Vein endothelial cell (primary cell): ENCODE data around the gene TREX2. TPM values are rescaled to one million over a fixed set of nuclear protein-coding genes. Genes with fewer than 3 reads are reported as not detected.

Experiments
- small RNA-seq: library from RNA; depleted of rRNA; stranded (forward); fragments of <200 nt; gene quantifications from one replicate; pipeline ENCODE3, GENCODE V24; 2012
- total RNA-seq: library from RNA; depleted of rRNA; stranded (reverse); fragments of >200 nt; gene quantifications from 2 replicates; pipeline ENCODE4 v1.2.3, GENCODE V29; 2012

Gene TREX2, protein sequence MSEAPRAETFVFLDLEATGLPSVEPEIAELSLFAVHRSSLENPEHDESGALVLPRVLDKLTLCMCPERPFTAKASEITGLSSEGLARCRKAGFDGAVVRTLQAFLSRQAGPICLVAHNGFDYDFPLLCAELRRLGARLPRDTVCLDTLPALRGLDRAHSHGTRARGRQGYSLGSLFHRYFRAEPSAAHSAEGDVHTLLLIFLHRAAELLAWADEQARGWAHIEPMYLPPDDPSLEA
- 2.0 and 5.9 TPM in 2 replicates for total RNA-seq

DNA sequence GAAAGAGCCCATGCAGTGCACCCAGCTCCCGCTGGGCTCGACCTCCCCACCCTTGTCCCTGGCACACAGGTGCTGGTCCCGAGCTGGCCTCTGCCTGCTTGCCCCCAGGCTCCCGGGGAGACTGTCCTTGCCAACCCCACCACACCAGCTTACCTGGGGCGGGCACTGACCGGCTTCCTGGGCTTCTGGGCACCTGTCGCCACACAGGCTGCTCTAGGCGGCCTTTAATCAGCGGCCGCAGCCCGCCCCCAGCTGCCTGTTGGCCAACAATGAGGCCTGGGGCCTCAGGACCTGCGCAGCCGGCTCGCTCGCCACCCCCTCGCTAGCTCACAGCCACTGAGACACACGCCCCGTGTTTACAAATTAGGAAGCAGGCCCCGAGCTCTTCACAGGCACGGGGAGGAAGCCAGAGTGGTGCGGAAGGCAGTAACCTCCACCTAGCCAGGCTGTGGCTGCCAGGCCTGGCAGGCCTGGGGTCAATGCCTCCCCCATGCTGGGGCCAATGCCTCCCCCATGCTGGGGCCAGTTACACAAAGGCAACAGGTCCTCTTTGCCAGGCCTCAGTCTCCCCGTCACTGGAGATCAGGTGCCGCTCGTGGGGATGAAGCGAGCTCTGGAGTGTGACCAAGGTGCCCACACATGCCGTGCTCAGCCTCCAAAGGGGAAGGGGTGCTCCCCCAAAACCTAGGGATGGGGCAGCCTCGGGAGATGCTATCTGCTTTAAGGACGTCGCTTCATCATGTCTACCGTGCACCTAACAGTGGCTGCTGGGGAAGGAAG lies at the start of gene TREX2:
TREX2 (minus strand) TSS at position 201 of the 780 bp plus-strand sequence. CDS start 626 bp downstream, outside the sequence.

GRCh38 chrX:153494541-153495361 lies 48.9 kb upstream of the TREX2 start, which contains the start of gene BGN:
TSS of gene BGN (plus strand) at chrX:153494980. CDS start at chrX:153504632, 9,652 bp downstream.

DNA sequence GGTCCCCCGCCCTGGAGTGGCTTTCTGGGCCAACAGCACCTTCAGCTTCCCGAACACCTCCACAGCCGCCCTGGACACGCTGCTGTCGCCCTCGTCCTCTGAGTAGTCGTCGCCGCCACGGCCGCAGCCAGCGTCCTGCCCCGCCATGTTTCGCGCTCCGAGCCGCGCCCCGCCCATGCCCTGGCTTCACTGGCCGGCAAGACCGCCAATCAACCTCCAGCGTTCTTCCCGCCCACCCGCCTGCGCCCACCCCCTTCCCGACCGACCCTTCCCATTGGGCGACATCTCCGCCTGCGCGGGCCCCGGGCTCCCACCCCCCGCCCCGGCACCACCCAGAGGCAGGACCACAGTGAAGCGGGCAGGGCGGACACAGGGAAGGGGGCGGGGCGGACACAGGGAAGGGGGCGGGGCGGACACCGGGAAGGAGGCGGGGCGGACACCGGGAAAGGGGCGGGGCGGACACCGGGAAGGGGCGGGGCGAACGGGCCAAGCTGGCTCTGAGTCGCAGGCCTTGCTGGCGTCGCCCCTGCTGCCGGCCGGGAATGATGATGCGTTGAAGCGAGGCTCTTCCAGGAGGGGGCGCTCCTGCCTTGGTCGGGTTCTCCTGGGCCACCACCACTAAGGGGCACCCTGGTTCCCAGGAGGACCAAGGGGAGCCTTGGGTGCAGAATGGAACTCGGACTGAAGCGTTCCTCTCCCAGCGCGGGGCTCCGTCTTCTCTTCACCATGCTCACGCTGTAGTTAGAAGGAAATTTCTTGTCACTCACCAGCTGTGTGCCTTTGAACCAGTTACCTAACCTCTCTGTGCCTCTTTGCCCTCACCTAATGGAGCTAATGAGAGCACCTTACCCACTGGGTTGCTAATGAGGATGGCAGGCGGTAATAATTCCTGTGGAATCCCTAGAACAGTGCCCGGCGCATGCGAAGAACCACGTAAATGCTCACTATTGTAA lies 24.8 kb upstream of the TREX2 start, which contains the start of gene HAUS7:
HAUS7 (minus strand) TSS at position 166 of the 953 bp plus-strand sequence; CDS start at position 147, 19 bp downstream.

DNA sequence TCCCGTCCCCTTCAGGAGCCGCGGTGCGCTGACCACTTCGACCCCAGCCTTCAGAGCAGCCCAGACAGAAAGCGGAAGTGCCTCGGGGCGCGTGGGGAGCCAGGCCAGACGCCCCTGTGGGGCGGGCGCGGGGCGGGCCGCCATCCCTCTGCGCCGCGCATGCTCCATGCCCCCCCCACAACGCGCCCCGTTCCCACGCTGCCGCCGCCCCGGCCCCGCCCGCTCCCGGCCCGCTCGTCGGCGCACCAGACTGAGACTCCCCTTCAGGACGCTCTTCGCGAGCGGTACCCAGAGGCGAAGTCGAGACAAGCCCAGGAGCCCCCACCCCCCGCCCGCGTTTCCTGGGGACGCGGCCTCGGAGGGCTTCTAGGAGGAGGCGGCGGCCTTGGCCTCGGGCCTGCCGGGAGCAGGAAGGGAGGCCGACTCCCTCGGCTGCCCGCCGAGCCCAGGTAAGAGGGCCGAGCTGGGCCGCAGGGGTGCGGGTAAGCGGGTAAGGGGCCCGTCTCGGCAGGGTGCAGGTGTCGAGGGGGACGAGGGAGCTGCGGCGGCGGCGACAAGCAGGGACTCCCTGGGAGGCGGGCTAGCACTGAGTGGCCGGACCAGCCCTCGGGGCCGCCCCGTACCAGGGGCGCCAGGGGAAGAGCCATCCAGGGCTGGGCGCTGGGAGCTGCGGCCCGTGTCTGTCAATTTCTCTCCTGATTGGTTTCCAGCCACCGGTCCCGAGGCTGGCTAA lies 34.4 kb downstream of the TREX2 start, which contains the start of gene ZFP92:
ZFP92 (plus strand) TSS at position 218 of the 733 bp plus-strand sequence. CDS start 6,851 bp downstream, outside the sequence.

GRCh38 chrX:153401133-153401764 lies 44.6 kb downstream of the TREX2 start, which contains the start of gene PNMA6E:
TSS of gene PNMA6E (minus strand) at chrX:153401350. CDS start at chrX:153398849, 2,501 bp downstream.

Small RNAs within 50 kb of the gene (small RNA-seq; reads per million reads assigned to genes)
- gene RN7SL667P: not detected

Other genes starting within 250 kb of the TREX2 start
- gene PNMA6F, start 124.3 kb downstream of the TREX2 start, total RNA-seq: not detected in 2 replicates
- 8.9 and 9.1 TPM in 2 replicates for gene ZNF275, start 111.9 kb downstream of the TREX2 start, total RNA-seq
- not detected in 2 replicates for gene PNMA6E, start 44.7 kb downstream of the TREX2 start, total RNA-seq
- 0.33 and 0.57 TPM in 2 replicates for gene ZFP92, start 34.6 kb downstream of the TREX2 start, total RNA-seq
- 17.3 and 23.3 TPM in 2 replicates for gene HAUS7, start 24.5 kb upstream of the TREX2 start, total RNA-seq
- gene BGN, start 48.9 kb upstream of the TREX2 start, total RNA-seq: 71.8 and 339 TPM in 2 replicates
- gene ATP2B3, start 71.6 kb upstream of the TREX2 start, total RNA-seq: not detected in 2 replicates
- 34.7 and 38.2 TPM in 2 replicates for gene CCNQ, start 153.1 kb upstream of the TREX2 start, total RNA-seq
- 0.19 and 0.33 TPM in 2 replicates for gene DUSP9, start 201.1 kb upstream of the TREX2 start, total RNA-seq
- gene PNCK, start 227.8 kb upstream of the TREX2 start, total RNA-seq: not detected in 2 replicates
- gene SLC6A8, start 241.9 kb upstream of the TREX2 start, total RNA-seq: 12.4 and 24.2 TPM in 2 replicates